GM20431 (cell line): ENCODE measurements around the gene KAT6B.

Experiments used
- in situ Hi-C: fragments of 300-500 bp; cut with MseI, MboI; formaldehyde crosslinking; loops from one replicate; pipeline ENCODE4 v1.15.0; 2020; ENCODE audit warnings: low sequenced_read_pairs; ENCODE audit not compliant: unreplicated experiment

KAT6B gene

DNA sequence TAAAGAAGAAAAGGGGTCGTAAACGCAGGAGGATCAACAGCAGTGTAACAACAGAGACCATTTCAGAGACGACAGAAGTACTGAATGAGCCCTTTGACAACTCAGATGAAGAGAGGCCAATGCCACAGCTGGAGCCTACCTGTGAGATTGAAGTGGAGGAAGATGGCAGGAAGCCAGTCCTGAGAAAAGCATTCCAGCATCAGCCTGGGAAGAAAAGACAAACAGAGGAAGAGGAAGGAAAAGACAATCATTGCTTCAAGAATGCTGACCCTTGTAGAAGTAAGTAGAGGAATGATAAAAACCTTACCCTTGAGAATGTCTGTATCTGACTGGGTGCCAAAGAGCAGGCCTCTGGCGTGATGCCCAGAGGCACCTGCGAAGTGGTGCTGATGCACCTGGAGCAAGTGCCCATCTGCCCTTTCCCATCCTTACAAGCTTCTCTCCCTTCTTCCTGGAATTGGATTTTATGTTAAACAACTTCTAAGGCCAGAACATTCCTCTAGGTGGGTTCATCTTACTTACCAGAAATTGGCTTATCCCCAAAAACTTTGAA is 198.6 kb downstream of the KAT6B start:
- in situ Hi-C loops: loop anchor here (25.0 kb wide), 1 partner anchor 763 kb away; no protein-coding TSS in a partner anchor

DNA sequence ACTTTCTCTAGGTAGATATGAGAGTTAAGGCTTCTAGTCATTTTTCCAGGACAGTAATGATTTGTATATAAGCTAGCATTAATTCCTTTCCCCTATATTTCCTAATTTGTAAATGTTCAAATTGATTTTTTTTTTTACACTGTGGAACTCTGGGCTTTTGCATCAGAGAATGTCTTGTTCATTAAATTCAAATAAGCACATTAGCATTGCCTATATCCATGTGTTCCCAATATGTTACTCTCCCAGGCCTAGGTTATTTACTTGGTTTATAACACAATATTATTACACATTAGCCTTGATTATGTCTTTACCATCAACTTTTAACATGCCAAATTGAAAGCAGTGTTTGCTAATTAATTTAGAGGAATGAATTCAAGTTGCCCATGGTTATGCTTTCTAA is 201.6 kb downstream of the KAT6B start:
- in situ Hi-C loops: no loop called here

DNA sequence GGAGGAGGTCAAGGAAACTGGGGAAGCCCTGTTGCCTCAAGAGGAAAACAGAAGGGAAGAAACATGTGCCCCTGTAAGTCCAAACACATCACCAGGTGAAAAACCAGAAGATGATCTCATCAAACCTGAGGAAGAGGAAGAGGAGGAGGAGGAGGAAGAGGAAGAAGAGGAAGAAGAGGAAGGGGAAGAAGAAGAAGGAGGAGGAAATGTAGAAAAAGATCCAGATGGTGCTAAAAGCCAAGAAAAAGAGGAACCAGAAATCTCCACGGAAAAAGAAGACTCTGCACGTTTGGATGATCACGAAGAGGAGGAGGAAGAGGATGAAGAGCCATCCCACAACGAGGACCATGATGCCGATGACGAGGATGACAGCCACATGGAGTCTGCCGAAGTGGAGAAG is 202.3 kb downstream of the KAT6B start:
- in situ Hi-C loops: no loop called here

DNA sequence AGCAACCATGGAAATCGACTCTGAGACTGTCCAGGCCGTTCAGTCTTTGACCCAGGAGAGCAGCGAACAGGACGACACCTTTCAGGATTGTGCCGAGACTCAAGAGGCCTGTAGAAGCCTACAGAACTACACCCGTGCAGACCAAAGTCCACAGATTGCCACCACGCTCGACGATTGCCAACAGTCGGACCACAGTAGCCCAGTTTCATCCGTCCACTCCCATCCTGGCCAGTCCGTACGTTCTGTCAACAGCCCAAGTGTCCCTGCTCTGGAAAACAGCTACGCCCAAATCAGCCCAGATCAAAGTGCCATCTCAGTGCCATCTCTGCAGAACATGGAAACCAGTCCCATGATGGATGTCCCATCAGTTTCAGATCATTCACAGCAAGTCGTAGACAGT is 203.0 kb downstream of the KAT6B start:
- in situ Hi-C loops: no loop called here

DNA sequence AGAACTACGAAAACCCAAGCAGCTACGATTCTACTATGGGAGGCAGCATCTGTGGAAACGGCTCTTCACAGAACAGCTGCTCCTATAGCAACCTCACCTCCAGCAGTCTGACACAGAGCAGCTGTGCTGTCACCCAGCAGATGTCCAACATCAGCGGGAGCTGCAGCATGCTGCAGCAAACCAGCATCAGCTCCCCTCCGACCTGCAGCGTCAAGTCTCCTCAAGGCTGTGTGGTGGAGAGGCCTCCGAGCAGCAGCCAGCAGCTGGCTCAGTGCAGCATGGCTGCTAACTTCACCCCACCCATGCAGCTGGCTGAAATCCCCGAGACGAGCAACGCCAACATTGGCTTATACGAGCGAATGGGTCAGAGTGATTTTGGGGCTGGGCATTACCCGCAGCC is 203.5 kb downstream of the KAT6B start:
- in situ Hi-C loops: no loop called here

DNA sequence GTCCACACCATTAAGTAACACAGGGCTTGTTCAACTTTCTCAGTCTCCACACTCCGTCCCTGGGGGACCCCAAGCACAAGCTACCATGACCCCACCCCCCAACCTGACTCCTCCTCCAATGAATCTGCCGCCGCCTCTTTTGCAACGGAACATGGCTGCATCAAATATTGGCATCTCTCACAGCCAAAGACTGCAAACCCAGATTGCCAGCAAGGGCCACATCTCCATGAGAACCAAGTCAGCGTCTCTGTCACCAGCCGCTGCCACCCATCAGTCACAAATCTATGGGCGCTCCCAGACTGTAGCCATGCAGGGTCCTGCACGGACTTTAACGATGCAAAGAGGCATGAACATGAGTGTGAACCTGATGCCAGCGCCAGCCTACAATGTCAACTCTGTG is 204.0 kb downstream of the KAT6B start:
- in situ Hi-C loops: no loop called here

DNA sequence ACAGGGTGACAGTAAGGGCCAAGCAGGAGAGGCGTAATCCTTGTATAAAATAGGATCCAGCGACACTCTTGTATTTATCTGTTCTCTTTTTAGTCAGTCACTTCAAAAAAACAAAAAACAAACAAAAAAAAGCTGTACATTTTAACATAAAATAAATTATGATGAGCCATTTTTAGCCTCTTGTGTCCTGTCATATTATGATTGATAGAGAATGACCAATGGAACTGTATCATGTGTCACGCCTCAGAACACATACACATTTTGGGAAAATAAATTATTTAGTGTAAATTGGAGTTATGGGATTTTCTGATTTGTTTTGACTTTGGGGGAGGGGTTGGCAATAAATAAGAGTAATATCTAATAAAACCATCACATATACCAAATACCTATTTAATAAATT is 205.7 kb downstream of the KAT6B start:
- in situ Hi-C loops: no loop called here

DNA sequence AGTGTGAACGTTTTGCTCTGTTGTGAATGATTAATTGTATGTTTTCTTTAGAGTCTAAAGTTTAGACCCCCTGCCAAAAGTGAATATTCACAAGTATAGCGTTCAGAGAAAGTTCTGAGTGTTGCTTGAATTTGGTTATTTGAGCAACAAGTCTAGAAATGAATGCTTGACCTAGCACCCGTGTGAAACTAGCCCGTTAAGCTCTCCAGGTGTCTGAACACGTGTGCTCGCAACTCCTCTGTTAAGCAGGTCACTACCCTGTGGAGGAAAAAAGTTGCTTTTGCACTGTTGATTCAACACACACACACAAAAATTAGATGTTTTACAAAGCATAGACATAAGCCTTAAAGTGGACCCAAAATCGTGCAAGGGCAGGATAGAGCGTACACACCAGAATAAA is 206.4 kb downstream of the KAT6B start:
- in situ Hi-C loops: no loop called here

DNA sequence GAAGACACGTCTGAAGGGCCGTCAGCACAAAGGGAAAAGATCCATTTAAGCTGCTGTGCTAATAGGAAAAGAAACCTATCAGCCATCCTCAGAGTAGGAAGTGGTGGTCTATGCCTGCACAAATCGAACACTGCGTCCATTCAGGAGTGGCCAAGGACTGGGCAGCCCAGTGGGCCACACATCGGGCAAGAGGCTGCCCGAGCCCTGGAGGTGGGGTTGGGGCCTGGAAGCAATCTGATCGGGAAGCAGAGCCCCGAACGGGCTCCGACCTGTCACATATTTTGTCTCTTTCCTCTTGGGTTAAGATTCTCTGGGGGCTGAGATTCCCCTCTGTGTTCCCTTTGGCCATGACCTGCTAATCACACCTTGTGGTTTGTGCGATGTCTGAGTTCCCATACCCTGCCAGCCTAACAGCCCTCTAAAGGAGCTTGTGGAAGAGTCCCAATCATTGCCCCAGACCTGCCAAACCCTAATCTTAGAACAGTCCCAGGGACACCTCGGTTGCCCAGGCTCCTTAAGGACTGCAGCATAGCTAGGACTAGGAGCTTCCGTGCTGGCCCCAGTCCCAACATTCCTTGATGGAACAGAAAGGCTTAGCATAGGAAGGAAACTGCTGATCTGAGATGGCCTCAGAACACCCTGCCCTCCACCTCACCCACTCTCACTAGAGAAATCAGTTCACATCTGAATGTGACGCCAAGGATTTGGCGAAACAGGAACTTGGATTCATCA is 207.2 kb downstream of the KAT6B start:
- in situ Hi-C loops: no loop called here

DNA sequence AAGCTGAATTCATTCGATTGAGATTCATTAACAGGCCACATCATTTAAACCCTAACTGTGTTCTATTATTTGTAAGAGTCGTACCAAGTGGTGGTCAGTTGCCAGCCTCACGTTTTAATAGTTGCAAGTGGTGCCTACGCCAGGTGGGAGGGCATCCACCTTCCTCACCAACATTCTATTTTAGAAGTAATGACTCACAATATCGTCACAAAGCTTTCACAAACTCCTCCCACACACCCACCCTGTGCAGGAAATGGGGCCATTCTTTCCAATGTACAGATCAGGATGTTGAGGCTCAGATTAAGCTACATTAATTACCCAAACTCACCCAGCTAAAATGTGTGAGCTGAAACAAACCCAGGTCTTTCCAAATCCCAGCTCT is 207.7 kb downstream of the KAT6B start:
- in situ Hi-C loops: no loop called here

DNA sequence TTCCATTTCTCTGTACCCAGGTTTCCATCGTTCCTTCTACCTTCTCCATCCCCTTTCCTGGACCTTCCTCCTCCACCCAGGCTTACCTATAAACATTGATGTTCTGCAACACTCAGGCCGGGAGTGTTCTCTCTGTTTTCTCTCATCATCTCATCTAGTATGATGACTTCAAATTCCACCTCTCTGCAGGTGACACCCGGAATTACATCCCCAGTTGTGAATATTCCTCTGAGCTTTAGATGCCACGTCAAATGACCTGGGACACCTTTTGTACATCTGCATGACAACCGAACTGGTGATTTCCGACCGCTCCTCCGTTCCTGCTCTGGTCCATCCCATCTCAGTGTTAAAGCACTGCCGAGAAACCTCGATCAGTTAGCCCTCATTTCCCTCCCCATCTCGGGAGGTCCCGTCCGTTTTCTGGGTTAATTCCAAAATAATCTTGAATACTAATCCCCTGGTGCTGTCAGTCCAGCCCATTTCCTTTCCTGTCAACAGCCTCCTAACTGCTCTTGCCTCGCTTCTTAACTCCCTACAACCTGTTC is 208.4 kb downstream of the KAT6B start:
- in situ Hi-C loops: no loop called here

DNA sequence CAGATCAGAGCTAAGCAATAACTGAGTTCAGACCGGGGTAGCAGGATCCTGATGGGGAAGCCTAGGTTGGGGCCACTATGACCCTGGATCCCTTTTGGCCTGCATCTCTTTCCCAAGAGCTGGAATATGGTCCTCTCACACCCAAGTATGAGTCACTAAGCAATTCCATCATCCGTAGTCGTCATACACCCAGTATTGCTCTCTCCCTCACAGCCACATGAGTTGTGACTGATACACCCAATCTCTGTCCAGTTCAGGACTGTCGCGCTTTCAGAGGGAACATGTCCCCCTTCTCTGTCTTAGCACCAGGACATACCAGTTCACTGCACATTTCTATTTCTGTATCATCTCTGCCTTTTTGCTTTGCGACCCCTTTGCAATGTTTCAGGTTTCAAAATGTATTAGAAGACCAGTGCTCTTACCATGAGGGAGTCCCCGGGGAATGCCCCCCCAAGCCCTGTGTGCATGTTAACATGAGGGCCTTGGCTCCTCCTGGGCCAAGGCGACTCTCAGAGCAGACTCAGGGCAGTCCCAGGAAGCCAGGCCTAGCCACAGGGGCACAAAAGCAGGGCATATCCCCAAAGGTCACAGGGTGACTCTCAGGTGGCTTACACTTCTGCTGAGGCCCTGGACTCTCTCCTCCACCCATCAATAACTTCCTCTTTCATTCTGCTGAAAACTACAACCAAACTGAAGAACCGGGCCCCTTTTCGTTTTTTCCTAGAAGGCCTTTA is 209.7 kb downstream of the KAT6B start:
- in situ Hi-C loops: no loop called here

DNA sequence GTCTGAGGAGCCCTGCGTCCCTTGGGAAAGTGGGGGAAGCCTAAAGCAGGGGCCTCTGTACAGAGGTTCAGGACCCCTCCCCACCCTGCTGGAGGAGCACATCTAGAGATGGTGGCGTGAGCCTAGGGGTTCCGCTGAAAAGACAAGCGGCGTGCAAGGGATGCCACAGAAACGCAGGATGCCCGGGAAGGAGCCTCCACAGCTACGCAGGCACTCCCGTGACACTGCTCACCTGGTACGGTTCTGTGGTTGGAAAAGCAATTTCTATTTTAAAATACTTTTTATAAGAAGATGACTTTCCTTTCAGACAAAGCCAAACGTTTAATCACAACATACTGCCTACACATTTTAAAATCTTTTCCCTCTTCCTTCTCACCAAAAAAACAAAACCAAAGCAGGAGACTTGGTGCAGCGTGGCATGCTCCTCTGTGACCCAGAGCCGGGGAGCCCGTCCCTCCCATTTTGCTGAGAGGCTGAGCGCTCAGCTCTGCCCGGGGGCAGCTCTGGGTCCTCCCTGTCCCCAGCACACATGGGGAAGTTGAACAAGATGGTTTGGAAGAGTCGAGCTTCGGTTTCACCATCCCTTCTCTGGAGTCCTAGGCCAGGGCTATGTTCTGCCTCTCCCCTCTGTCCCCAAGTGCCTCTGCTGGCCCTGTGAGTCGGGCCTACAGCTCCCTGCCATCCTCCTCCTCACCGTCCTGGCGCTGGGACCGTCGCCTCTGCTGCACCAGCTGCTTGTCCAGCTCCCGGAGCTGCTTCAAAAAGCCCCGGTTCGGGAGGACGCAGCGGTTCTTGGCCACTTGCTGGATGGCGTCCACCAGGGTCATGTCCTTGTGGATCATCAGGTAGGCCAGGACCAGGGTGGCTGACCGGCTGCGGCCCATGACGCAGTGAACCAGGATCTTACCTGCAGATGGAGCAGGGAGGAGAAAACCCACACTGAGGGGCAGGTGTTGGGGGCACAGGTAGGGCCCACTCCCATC is 211.1 kb downstream of the KAT6B start:
- in situ Hi-C loops: no loop called here

DNA sequence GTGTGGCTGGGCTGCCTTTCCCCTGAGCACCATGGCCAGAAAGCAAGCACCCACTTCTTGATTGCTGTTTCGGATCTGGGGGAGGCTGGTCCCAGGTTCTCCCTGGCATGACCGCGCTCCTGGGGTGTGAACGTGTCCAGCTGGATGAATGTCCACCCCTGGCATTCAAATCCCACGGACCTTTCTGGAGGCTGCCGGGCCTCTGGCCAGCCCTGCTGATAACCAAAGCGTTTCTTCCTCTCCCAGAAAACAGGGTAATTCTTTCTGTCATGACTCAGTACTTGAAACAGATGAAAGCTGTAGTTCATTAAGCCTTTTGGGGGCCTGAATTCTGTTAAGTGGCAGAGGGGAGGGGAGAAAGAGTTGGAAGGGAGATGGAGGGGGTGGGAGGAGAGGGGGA is 211.9 kb downstream of the KAT6B start:
- in situ Hi-C loops: no loop called here

DNA sequence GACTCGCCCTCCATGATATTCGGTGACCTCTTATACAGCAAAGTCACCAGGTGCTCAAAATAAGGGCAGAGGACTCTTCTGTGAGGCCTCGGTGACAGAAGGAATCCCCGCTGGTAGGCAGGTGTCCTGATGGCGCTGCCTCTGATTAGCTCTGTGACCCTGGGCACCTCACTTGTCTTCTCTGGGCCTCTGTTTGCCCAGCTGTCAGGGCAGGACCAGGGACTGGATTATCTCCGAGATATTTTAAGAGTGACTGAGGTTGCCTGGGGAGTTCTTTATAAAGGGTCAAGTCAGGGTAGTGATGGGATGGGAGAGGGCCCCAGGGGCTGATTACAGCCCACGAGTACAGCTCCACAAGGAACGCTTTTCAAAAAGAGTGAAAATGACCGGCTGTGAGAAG is 214.2 kb downstream of the KAT6B start:
- in situ Hi-C loops: no loop called here

DNA sequence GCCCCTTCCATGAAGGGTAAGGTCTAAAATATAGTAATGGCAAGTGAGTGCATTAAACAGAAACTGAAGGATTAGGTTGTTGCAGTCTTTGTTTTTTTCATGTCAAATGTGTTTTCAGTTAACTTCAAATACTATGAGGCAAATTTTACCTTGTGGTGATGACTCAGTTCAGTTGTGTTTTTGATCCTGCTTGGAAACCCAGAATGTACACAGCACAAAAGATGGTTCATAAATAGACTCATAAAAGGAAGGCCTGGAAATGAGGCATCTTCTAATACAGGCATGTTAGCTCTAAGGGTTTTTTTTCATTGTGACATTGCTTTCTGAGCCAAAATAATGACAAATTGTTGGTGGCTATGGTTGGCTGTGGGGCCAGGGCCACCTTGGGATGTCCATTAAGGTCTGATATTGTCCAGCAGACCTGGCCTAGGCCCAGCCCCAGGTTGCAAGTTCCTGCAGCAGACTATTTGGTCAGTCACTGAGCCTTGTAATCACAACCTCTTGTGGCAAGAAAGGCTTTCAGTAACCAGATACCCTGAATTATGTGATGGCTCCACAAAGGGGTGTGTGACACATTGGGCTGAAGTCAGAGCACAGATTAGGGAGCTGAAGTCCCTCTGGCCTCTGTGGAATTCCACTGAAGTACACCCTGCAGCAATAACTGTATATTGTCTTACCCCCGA is 216.0 kb downstream of the KAT6B start:
- in situ Hi-C loops: no loop called here

DNA sequence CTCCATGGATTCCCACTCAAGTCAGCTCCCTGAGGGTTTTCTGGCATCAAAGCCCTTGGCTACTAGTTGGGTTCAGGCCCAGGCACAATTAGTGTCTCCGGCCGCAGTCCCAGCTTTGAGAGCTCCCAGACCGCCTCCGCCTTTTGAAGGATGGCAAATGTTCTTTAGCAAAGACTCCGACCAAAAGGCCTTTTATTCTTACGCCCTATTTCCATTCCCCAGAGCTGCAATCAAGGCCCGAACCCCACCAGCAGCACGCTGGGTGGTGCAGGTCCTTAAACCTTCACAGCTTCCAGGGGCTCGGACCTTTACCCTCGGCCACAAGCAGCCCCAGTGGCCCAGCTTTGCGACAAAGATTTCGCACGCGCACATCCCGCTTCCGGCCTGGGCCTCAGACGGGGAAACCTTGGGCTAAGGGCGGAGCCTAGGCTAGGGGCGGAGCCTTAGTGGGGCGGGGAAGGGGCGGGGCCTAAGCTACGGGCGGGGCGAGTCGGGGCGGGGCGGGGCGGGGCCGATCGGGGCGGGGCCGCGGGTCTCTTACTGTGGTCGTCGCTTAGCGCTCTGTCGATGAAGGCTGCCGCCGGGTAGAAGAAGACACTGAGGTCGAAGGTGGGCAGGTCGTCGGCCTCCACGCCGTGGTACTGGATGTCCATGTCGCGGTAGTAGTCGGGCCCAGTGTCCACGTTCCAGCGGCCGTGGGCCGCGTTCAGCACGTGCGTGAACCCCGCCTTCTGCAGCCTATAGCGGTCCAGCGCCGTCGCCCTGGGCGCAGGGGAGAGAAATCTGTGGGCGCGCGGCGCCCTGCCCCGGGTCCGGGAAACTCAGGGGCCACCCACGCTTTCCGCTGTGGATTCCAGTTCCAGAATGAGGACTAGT is 217.1 kb downstream of the KAT6B start:
- in situ Hi-C loops: no loop called here

DNA sequence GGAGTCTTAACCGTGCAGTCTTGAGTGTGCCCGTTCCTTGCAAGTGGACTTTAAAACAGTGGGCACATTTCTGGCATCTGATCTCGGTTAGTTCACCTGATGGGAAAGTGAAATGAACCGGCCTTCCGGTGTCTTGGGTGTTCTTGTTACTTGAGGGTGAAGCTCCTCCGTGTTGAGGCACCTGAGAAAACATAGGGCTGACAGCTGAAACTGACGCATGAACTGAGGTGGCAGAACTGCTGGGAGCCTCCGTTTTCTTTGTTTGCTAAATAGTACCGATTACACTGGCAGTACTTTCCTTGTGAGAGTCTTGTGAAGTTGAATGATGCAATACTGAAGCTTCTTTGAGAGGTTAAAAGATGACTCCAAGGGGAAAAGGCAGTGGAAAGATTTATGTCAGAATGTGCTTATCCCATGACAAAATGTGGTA is 222.3 kb downstream of the KAT6B start:
- in situ Hi-C loops: no loop called here
